Liver (tissue), 3 donors: ENCODE results near the gene MDGA2.

Experiments
- CTCF ChIP-seq: fragments of 150-350 bp; IDR thresholded peaks from 2 replicates; pipeline ENCODE4 v1.5.1; 2017; ENCODE audit warnings: improper control_type of control experiment, low read depth, low read length; ENCODE audit not compliant: missing input control
- JUND ChIP-seq, 2 donors: IDR thresholded peaks; 2 replicates each; pipeline ENCODE4 v1.6.1; 2016; ENCODE audit warnings: antibody characterized with exemption in 2 of 2
- MAX ChIP-seq: IDR thresholded peaks from 2 replicates; pipeline ENCODE4 v1.6.1; 2016; ENCODE audit warnings: antibody characterized with exemption
- NR2F2 ChIP-seq: IDR thresholded peaks from 2 replicates; pipeline ENCODE4 v1.6.1; 2016; ENCODE audit warnings: antibody characterized with exemption
- RAD21 ChIP-seq, 2 donors: IDR thresholded peaks; 2 replicates each; pipeline ENCODE4 v1.6.1; 2016; ENCODE audit warnings: antibody characterized with exemption in 2 of 2, mild to moderate bottlenecking in 2 of 2
- REST ChIP-seq: IDR thresholded peaks from 2 replicates; pipeline ENCODE4 v1.6.1; 2016; ENCODE audit warnings: antibody characterized with exemption, mild to moderate bottlenecking
- SP1 ChIP-seq: IDR thresholded peaks from 2 replicates; pipeline ENCODE4 v1.6.1; 2018; ENCODE audit warnings: antibody characterized with exemption, mild to moderate bottlenecking
- ZBTB33 ChIP-seq: IDR thresholded peaks from 2 replicates; pipeline ENCODE4 v1.6.1; 2016; ENCODE audit warnings: antibody characterized with exemption
- donor health status: healthy.
- donor health status: healthy.

DNA sequence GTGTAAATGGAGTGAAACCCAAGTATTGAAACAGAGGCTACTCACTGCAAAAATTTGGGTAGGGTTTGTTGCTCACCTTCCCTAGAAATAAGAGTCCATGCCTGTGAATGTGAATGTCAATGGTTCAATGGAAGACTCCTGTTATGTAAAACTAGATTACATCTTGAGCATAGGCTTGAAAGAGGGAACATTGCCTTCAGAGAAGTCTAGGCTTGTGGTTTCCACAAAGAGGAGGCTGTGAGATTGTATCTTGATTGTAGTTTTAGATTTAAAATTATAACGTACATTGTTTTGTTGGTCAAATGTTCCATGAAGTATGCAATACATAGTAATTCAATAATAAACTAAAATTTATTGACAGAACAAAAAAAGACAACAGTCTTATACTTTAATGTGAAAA, 610.1 kb downstream of the MDGA2 start:
- TF ChIP-seq CTCF, result no peak
- no peak for TF ChIP-seq REST
- no peak for TF ChIP-seq ZBTB33
- no peak for TF ChIP-seq NR2F2
- TF ChIP-seq SP1, result no peak
- no peak for TF ChIP-seq RAD21 (IDR thresholded peaks at IDR 0.05)
- no peak for TF ChIP-seq JUND (IDR thresholded peaks at IDR 0.05)
- TF ChIP-seq MAX, result no peak
